ENCODE measurements around the gene LRRC74A.
"Not testable (repeated sequence)": the region's sequence is repeated elsewhere in the genome, so short reads cannot be mapped to it uniquely, and the experiment has no call there.

LRRC74A gene

DNA sequence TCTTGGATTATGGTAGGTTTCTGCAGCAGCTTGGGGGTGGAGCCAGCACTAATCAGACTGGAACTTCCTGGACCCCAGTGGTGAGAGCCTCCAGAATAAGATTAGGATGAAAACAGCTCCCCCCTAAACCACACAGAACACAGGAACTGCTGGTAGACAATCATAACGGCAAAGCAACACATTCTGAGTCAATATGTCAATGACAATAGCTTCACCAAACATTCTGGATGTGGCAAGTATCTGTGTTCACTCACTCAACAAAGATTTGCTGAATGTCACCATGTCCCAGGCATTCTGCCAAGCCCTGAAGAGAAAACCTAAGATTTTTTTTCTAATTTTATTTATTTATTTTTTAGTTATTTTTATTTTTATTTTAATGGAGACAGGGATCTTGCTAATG is 65.2 kb downstream of the LRRC74A start:
- DNase-seq (ENCODE audit: low spot score) = no peak

DNA sequence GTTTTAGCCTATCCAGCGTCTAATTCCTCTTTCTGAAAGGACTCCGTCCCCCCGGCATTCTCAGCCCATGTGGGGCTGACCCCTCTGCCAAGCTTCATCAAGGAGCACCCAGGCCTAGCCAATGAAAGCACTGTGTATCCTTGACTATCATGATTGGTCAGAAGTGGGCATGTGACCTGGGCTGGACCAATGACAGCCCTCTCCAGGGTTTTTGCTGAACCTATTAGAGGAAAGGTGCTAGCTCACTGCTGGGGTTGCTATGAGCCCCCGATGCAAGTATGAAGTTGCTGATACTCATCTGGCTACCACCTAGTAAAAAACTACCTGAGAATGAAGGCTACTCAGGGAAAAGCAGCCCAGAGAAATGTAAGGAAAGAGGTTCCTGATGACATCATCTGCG is 68.1 kb downstream of the LRRC74A start:
- DNase-seq (ENCODE audit: low spot score) = peak; percentile 21

DNA sequence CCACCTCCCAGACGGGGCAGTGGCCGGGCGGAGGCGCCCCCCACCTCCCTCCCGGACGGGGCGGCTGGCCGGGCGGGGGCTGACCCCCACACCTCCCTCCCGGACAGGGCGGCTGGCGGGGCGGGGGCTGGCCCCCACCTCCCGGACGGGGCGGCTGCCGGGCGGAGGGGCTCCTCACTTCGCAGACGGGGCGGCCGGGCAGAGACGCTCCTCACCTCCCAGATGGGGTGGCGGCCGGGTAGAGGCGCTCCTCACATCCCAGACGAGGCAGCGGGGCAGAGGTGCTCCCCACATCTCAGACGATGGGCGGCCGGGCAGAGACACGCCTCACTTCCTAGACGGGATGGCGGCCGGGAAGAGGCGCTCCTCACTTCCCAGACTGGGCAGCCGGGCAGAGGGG is 71.8 kb downstream of the LRRC74A start:
- not testable (repeated sequence) for DNase-seq (ENCODE audit: low spot score)

DNA sequence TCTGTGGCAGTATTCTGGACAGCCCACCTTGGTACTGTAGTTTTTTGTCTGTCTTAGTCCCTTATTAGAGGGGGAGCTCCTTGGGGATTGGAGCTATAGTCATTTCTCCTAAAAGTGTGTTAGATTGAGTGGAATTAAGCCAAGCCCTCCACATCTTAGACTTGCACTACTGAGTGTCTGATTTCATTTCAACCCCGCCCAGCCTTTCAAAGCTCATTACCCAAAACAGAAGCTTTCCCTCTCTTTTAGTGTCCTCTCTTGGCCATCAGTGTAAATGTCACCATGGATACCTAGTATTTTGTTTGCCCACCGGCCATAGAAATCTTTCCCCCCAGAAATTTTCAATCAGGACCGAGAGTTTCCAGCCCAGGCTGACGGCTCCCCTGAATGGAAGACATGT is 74.5 kb downstream of the LRRC74A start:
- no peak for DNase-seq (ENCODE audit: low spot score)

DNA sequence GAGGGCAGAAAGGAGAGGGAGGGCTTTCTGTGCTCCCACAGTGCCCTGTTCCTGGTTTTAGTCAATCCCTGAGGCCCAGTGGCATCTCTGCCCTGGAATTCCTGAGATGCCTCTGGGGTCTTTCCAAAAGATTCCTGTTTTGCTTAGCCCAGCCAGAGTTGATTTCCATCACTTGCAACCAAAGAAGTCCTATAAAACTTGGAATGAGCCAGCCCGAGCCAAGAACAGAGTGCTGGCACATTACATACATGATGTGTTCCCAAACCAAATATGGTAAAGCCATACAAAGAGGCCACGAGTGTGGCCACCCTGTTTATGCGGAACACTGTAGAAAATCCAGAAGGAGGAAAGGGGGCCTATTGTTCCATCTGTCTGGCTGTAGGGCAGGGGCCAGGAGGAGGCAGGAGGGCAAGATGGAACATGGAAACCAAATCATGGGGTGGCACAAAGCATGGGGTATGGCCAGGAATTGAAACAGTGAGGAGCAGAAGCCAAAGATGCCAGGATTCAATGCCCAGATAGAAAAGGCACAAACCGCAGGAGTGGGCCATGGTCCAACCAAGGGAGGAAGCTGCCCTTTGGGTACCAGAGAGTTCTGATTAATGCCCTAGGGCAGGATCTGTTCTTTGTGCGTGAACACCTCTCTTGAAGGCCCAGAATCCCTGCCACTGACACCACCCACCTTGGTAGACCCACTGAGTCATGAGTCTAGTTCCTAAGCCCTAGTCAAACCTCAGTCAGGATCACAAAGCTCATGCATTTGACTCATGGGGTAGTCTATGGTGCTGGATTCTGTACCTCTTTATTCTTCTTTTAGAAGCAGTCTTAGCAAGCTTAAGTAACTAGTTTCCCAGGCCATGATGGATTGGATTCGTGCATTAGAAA is 75.2 kb downstream of the LRRC74A start:
- no peak for DNase-seq (ENCODE audit: low spot score)

GRCh38 chr14:76902591-76902990 is 76.4 kb downstream of the LRRC74A start:
- DNase-seq (ENCODE audit: low spot score) = no peak

DNA sequence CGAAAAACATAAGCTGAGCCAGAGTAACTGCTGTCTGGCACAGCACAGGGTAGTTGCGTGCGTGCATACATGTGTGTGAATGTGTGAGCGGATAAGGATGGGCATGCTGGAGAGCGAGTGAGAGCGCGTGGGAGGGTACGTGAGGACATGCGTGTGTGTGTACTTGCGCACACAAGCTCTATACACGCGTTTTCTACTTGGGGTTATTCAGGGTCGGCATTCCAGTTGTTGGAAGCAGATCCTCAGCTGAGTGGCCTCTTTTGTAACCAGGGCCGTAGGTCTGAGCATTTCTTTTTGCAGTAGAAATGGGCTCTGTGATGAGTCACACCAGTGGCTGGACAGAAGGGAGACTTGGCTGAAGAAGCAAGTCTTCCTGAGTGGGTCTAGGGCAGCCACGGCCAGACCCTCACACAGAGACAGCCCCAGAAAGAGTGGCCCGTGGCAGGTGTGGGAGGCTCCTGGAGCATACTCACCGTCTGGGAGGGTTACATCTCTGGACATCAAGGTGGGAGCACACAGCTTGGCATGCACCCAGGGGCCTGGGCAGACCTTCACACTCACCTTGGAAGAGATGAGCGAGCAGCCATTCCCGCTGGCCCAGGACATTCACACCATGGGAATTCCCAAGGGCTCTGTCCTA is 78.0 kb downstream of the LRRC74A start:
- no peak for DNase-seq (ENCODE audit: low spot score)

DNA sequence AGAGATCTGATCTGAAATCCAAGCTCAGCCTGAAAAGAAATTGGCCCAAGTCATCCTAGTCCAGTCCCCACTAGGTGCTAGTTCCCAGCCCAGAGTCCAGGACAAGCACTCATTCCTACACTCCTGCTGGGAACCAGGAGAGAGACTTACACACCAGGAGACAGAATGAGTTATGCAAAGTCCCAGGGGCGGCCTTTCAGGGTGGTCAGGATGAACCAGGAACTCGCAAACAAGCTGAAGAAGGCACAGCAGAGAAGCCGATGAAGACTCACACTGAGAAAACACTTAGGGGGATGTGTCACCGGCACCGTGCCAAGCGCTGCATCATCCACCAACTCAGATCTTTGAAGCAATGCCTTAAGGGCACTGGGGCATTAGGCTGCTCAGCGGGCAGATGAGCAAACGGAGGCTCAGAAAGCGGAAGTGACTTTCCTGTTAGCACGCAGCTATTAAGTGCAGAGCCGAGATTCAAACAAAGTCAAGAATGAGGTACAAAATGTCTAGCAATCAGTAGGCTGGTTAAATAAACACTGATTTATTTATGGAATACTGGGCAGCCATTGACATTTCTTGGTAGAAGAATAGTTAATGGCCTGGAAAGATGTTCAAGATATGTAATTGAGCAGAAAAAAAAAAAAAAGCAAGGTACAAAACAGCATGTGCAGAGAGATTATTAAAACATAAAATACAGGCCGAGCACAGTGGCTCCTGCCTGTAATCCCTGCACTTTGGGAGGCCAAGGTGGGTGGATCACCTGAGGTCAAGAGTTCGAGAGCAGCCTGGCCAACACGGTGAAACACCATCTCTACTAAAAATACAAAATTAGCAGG is 78.7 kb downstream of the LRRC74A start:
- peak; percentile 67 for DNase-seq (ENCODE audit: low spot score)

DNA sequence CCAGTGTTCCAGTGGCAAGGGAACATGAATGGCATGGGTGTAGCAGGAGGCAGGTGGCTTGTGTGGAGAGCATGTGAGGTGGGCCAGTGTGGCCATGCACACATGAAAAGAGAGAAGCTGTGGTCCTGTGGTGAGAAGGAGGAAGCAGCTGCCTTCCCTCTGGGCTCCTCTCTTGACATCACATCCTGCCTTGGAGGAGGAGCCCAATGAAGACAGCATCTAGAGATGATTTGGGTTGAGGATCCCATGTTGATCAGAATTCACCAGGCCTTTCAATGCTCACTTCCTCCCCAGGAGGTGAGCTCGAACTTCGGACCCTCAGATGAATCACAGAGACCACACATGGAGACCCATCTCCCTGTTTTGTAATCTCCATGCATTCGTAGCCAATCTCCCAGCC is 82.6 kb downstream of the LRRC74A start:
- peak; percentile 33 for DNase-seq (ENCODE audit: low spot score)

- no peak for DNase-seq (ENCODE audit: low spot score)
Measured at GRCh38 chr14:76909266-76909665, 83.1 kb downstream of the LRRC74A start.

DNA sequence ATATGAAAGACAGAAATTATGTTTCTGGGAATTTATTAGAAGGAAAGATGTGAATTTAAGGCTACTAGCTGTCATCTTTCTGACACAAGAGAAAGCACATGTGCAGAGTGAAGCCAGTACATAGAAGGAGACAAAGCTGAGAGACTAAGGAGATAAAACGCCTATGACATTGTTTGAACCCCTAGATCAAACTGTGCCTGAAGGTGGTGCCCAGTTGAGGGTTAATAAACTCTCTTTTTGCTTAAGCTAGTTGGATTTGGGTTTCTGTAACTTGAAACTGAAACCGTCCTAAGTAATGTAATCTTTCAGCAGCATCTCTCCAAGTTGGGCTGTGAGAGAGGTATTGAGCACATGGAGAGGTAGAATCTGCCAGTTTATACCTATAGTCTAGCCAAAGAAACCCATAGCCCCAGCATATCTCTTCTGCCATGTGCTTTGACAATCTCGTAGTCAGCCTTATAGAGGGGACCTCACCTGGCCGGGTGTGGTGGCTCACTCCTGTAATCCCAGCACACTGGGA is 84.2 kb downstream of the LRRC74A start:
- DNase-seq (ENCODE audit: low spot score) = no peak

DNA sequence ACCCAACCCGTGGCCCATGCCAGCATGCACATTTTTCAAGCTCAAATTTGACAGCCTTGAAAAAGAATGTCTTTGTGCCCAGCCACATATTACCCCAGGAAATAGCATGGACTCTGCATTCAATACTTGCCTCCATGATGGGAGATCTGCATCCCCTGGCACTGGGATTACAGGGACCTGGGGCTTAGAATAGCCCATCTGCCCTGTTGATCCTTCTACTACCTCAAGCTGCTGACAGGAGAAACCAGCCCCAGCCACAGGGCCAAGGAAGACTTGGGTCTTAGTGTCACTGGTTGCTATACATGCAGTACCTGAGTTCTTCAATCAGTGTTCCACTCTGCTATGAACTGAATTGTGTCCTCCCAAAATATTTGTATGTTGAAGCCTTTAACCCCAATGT is 85.3 kb downstream of the LRRC74A start:
- no peak for DNase-seq (ENCODE audit: low spot score)

DNA sequence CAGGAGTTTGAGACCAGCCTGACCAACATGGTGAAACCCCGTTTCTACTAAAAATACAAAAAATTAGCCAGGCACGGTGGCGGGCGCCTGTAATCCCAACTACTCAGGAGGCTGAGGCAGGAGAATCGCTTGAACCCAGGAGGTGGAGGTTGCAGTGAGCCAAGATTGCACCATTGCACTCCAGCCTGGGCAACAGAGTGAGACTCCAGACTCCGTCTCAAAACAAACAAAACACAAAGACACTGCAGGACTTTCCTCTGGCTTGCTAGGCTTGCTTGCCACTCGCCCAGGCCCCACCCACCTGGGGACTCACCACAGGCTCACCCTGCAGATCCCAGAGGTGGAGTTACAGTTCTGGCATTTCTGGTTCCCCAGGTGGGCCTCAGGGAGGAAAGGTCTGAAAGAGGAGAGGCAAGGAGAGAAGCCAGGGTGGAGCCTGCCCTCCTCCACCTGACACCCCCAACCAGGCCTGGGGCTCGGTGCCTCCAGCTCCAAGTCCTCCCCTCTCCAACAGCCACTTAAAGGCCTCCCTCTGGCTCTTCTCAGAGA is 88.4 kb downstream of the LRRC74A start:
- not testable (repeated sequence) for DNase-seq (ENCODE audit: low spot score)

GRCh38 chr14:76916040-76916715 is 90.0 kb downstream of the LRRC74A start:
- no peak for DNase-seq (ENCODE audit: low spot score)

DNA sequence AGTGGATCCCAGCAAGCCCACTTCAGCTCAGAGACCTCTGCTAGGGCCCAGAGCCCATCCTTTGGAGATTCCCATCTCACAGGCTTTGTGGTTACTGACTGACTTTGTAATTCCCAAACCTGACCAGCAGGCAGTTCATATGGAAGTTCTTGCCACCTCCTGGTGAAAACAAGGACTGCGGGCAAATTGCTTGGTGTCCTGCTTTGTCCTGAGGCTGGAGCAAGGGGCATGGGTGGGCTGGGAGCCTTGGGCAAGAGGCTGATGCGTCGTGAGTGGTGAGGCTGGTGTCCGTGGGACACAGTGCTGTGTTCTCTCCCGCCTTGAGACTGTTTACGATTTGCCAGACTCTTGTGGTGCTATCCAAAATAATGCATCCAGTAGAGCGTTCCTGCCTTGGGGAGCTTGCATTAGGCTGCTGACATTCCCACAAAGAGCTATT is 91.0 kb downstream of the LRRC74A start:
- no peak for DNase-seq (ENCODE audit: low spot score)

- no peak for DNase-seq (ENCODE audit: low spot score)
Measured at GRCh38 chr14:76917745-76918255, 91.6 kb downstream of the LRRC74A start.

GRCh38 chr14:76918256-76918781 is 92.1 kb downstream of the LRRC74A start:
- no peak for DNase-seq (ENCODE audit: low spot score)

GRCh38 chr14:76918782-76919394 is 92.7 kb downstream of the LRRC74A start:
- DNase-seq (ENCODE audit: low spot score) = no peak

All from germinal center (tissue), 1 donor.